NT2/D1 (cell line): ENCODE data around the gene PRADC1.

Experiments
- DNase-seq: peaks from one replicate; pipeline ENCODE4 v3.0.0-alpha.2; 2011; ENCODE audit warnings: low read depth, low spot score
- H3K27me3 ChIP-seq: 2 replicates; pipeline ENCODE4 v1.6.0; 2011; ENCODE audit warnings: mild to moderate bottlenecking; ENCODE audit not compliant: insufficient read length, insufficient read depth
- H3K36me3 ChIP-seq: 2 replicates; pipeline ENCODE4 v1.6.1; 2011; ENCODE audit warnings: mild to moderate bottlenecking, low read length, mixed read lengths; ENCODE audit not compliant: insufficient read depth, insufficient read length
- H3K4me1 ChIP-seq: 2 replicates; pipeline ENCODE4 v1.5.1; 2011; ENCODE audit not compliant: insufficient read depth, insufficient read length
- H3K4me3 ChIP-seq: 2 replicates; pipeline ENCODE4 v1.5.1; 2011; ENCODE audit warnings: low read depth; ENCODE audit not compliant: insufficient read length
- H3K9ac ChIP-seq: 2 replicates; pipeline ENCODE4 v1.6.0; 2011; ENCODE audit warnings: low read depth; ENCODE audit not compliant: insufficient read length
- H3K9me3 ChIP-seq: 2 replicates; pipeline ENCODE4 v1.5.1; 2011; ENCODE audit warnings: mild to moderate bottlenecking, low read length; ENCODE audit not compliant: insufficient read depth
- SUZ12 ChIP-seq: IDR thresholded peaks from 2 replicates; pipeline ENCODE4 v1.6.1; 2011; ENCODE audit not compliant: insufficient read length, insufficient read depth; ENCODE audit errors: extremely low read depth
- YY1 ChIP-seq: IDR thresholded peaks from 2 replicates; pipeline ENCODE4 v1.6.1; 2011; ENCODE audit not compliant: insufficient read length, insufficient read depth
- ZNF274 ChIP-seq: IDR thresholded peaks from 2 replicates; pipeline ENCODE4 v1.6.1; 2011; ENCODE audit warnings: mild to moderate bottlenecking, low read depth, low read length

Gene PRADC1

GRCh38 chr2:73252238-73253027 lies 19.4 kb upstream of the PRADC1 start:
- Histone ChIP-seq H3K4me3 (no peak overlapping the region), H3K9ac (no peak overlapping the region), H3K36me3 (peaks cover 73% of the 10 kb centered on the region), H3K4me1 (no peaks in the 10 kb centered on the region), H3K9me3 (no peaks in the 10 kb centered on the region), H3K27me3 (no peaks in the 10 kb centered on the region)
- no peak for DNase-seq
- TF ChIP-seq YY1 = no peak
- TF ChIP-seq SUZ12 = no peak
- TF ChIP-seq ZNF274 = no peak

GRCh38 chr2:73250872-73251846 lies 18.1 kb upstream of the PRADC1 start:
- Histone ChIP-seq H3K9me3 (no peaks in the 10 kb centered on the region), H3K4me1 (no peaks in the 10 kb centered on the region), H3K9ac (no peak overlapping the region), H3K4me3 (no peak overlapping the region), H3K27me3 (no peaks in the 10 kb centered on the region), H3K36me3 (peaks cover 86% of the 10 kb centered on the region)
- TF ChIP-seq ZNF274 (no peak), SUZ12 (no peak), YY1 (no peak)
- no peak for DNase-seq

- TF ChIP-seq YY1 (no peak), SUZ12 (no peak), ZNF274 (no peak)
- no peak for DNase-seq
- Histone ChIP-seq H3K4me3 (no peak overlapping the region), H3K27me3 (no peaks in the 10 kb centered on the region), H3K9ac (no peak overlapping the region), H3K4me1 (no peaks in the 10 kb centered on the region), H3K9me3 (no peaks in the 10 kb centered on the region), H3K36me3 (peaks cover 98% of the 10 kb centered on the region)
Measured at GRCh38 chr2:73249636-73250035, 16.6 kb upstream of the PRADC1 start.

- Histone ChIP-seq H3K4me1 (peaks cover 5% of the 10 kb centered on the region), H3K4me3 (no peak overlapping the region), H3K27me3 (no peaks in the 10 kb centered on the region), H3K9ac (no peak overlapping the region), H3K36me3 (peaks cover 92% of the 10 kb centered on the region), H3K9me3 (no peaks in the 10 kb centered on the region)
- no peak for TF ChIP-seq SUZ12
- no peak for TF ChIP-seq ZNF274
- no peak for TF ChIP-seq YY1
- DNase-seq = no peak
Measured at GRCh38 chr2:73246850-73247249, 13.8 kb upstream of the PRADC1 start.

- Histone ChIP-seq H3K36me3 (peaks cover 91% of the 10 kb centered on the region), H3K9ac (no peak overlapping the region), H3K27me3 (no peaks in the 10 kb centered on the region), H3K9me3 (no peaks in the 10 kb centered on the region), H3K4me1 (peaks cover 5% of the 10 kb centered on the region), H3K4me3 (no peak overlapping the region)
- DNase-seq = no peak
- TF ChIP-seq YY1 = no peak
- TF ChIP-seq SUZ12 = no peak
- TF ChIP-seq ZNF274 = no peak
Measured at GRCh38 chr2:73244580-73244979, 11.5 kb upstream of the PRADC1 start.

GRCh38 chr2:73243884-73244570 lies 11.0 kb upstream of the PRADC1 start:
- no peak for DNase-seq
- Histone ChIP-seq H3K27me3 (no peaks in the 10 kb centered on the region), H3K9ac (no peak overlapping the region), H3K36me3 (peaks cover 91% of the 10 kb centered on the region), H3K4me3 (no peak overlapping the region), H3K9me3 (no peaks in the 10 kb centered on the region), H3K4me1 (peaks cover 6% of the 10 kb centered on the region)
- TF ChIP-seq YY1 (no peak), SUZ12 (no peak), ZNF274 (no peak)
